Right atrium auricular region (tissue), 2 donors: ENCODE results near the gene GNA14. TPM values are rescaled to one million over a fixed set of nuclear protein-coding genes. Genes with fewer than 3 reads are reported as not detected.

Experiments
- DNase-seq: peaks from one replicate; pipeline ENCODE4 v3.0.0-alpha.2; 2019; ENCODE audit warnings: low spot score
- H3K27ac ChIP-seq, 2 donors: fragments of 200-600 bp; sonication (generic); 1 replicate in 1 of 2; 2 replicates in 1 of 2; pipeline ENCODE4 v1.5.1; 2016 to 2019
- H3K27me3 ChIP-seq, 2 donors: fragments of 200-600 bp; sonication (generic); one replicate each; pipeline versions ENCODE4 v1.5.1 to v1.6.0; 2017 to 2019
- H3K36me3 ChIP-seq: fragments of 200-600 bp; sonication (generic); one replicate; pipeline ENCODE4 v1.5.1; 2016
- H3K4me1 ChIP-seq, 2 donors: fragments of 200-600 bp; sonication (generic); one replicate each; pipeline versions ENCODE4 v1.5.1 to v1.6.0; 2017 to 2019
- H3K4me3 ChIP-seq, 2 donors: fragments of 200-600 bp; sonication (generic); 1 replicate in 1 of 2; 2 replicates in 1 of 2; pipeline ENCODE4 v1.5.1; 2017 to 2019; ENCODE audit warnings: mild to moderate bottlenecking in 1 of 2, moderate library complexity in 1 of 2
- H3K9me3 ChIP-seq, 2 donors: fragments of 200-600 bp; sonication (generic); one replicate each; pipeline ENCODE4 v1.5.1; 2019
- total RNA-seq, 2 donors: library from RNA; depleted of rRNA; stranded (reverse); fragments of >200 nt; gene quantifications; one replicate each; pipeline ENCODE4 v1.1.0, GENCODE V29; 2016
- TF ChIP-seq, protein P1 (sequence below), 2 donors: fragments of 200-600 bp; sonication (generic); IDR thresholded peaks; one replicate each; pipeline ENCODE4 v1.5.1; 2019; ENCODE audit warnings: antibody characterized with exemption in 2 of 2

GNA14 gene
- total RNA-seq, 2 donors from 2014 or later = 2.2 to 4.3 TPM

DNA sequence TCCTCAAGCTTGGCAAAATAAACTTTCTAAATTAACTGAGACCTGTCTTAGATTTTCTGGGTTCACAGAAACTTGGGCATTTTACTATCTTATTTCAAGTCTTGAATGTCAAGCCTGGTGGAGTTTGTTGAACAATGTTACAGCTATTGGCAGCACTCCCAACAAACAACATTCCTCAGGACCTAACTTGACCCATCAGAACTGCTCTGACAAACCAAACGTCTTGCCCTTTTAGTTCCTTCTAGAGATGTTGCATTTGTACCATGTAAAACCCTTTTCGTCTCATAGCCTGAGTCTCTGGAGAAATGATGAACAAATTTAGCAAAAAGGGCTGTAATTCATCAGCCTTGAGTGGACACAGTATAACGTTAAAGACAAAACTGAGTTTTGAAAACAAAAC lies 51.1 kb downstream of the GNA14 start:
- Histone ChIP-seq H3K27ac (peak overlapping the region in 1 of 2 donors; percentile 19), H3K36me3 (no peaks in the 10 kb centered on the region), H3K4me3 (no peak overlapping the region), H3K9me3 (no peaks in the 10 kb centered on the region), H3K27me3 (no peaks in the 10 kb centered on the region), H3K4me1 (peaks cover 0 to 41% of the 10 kb centered on the region in 2 donors)
- DNase-seq = no peak
- TF ChIP-seq, protein P1, sequence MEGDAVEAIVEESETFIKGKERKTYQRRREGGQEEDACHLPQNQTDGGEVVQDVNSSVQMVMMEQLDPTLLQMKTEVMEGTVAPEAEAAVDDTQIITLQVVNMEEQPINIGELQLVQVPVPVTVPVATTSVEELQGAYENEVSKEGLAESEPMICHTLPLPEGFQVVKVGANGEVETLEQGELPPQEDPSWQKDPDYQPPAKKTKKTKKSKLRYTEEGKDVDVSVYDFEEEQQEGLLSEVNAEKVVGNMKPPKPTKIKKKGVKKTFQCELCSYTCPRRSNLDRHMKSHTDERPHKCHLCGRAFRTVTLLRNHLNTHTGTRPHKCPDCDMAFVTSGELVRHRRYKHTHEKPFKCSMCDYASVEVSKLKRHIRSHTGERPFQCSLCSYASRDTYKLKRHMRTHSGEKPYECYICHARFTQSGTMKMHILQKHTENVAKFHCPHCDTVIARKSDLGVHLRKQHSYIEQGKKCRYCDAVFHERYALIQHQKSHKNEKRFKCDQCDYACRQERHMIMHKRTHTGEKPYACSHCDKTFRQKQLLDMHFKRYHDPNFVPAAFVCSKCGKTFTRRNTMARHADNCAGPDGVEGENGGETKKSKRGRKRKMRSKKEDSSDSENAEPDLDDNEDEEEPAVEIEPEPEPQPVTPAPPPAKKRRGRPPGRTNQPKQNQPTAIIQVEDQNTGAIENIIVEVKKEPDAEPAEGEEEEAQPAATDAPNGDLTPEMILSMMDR (IDR thresholded peaks at IDR 0.05) = no peak

DNA sequence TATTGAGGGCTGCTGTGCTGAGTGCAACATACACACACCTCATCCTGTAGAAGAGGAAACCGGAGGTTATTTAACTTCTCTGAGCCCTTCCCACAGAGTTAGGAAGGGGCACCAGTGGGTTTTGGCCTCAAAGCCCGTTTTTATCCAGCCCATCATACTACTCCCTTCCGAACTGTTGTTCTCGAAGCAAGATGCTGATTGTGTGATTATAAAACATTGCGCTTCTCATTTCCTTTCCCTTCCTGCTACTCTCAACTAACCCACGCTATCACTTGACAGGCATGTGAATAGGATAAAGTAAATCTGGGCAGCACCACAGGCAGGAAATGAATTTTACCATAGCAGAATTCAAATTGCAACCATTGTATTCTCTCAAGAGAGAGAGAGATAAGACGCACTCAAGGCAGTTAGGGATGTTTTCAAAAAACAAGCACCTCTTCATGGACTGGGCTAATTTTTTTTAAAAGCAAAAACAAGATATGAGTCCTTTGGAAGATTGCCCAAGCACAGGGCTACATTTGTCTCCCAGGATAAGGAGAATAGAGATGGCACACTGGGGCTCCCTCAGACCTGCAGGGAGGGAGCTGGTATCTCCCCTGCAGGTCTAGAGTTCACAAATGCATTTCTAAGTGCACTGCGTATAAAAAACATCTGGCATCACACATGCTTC lies 52.6 kb downstream of the GNA14 start:
- no peaks in the 10 kb centered on the region for H3K27me3 ChIP-seq
- H3K4me1 ChIP-seq = peaks cover 0 to 41% of the 10 kb centered on the region in 2 donors
- H3K9me3 ChIP-seq = no peaks in the 10 kb centered on the region
- H3K36me3 ChIP-seq = no peaks in the 10 kb centered on the region
- peak overlapping the region in 1 of 2 donors; percentile 4 for H3K27ac ChIP-seq
- no peak overlapping the region for H3K4me3 ChIP-seq
- no peak for DNase-seq
- TF ChIP-seq, protein P1 (IDR thresholded peaks at IDR 0.05) = no peak

DNA sequence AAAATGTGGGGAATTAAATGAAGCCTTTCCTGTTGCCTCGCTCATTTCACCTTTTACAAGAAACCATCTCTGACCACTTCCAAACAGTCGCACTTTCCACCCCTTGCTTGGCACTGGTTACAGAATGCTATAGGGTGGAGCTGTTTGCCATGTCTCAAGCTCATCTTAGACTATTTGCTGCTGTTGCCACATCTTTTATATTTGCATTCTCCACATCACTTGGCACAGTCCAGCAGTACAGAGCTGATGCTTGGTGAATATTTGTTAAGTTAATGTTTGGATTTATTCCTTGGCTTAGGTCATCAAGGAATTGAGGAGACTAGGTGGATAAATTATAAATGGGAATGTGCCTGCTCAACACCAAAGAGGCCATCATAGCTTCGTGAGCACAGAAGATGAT lies 53.2 kb downstream of the GNA14 start:
- H3K4me3 ChIP-seq = no peak overlapping the region
- H3K9me3 ChIP-seq = no peaks in the 10 kb centered on the region
- H3K36me3 ChIP-seq = no peaks in the 10 kb centered on the region
- DNase-seq = no peak
- TF ChIP-seq, protein P1 (IDR thresholded peaks at IDR 0.05) = no peak
- H3K27ac ChIP-seq = peak overlapping the region in 1 of 2 donors; percentile 4
- peaks cover 0 to 41% of the 10 kb centered on the region in 2 donors for H3K4me1 ChIP-seq
- no peaks in the 10 kb centered on the region for H3K27me3 ChIP-seq

DNA sequence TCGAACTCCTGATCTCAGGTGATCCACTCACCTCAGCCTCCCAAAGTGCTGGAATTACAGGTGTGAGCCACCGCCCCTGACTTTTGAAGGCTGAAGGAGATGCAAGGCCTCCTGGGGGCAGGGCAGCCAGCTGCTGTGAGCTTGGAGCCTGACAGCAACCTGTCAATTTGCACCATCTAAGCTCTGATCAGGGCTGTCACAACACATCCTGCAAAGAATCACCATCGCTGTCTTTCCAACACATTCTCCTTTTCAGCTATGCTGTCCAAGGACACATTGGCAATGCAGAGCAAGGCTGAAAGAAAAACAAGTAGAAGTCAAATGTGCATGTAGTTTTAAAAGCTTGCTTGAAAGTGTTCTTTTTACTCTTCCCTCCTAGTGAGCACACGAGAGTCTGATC lies 54.6 kb downstream of the GNA14 start:
- H3K4me1 ChIP-seq = peaks cover 0 to 34% of the 10 kb centered on the region in 2 donors
- H3K27ac ChIP-seq = no peak overlapping the region
- H3K9me3 ChIP-seq = no peaks in the 10 kb centered on the region
- TF ChIP-seq, protein P1 (IDR thresholded peaks at IDR 0.05) = no peak
- no peaks in the 10 kb centered on the region for H3K27me3 ChIP-seq
- H3K36me3 ChIP-seq = no peaks in the 10 kb centered on the region
- DNase-seq = no peak
- no peak overlapping the region for H3K4me3 ChIP-seq

DNA sequence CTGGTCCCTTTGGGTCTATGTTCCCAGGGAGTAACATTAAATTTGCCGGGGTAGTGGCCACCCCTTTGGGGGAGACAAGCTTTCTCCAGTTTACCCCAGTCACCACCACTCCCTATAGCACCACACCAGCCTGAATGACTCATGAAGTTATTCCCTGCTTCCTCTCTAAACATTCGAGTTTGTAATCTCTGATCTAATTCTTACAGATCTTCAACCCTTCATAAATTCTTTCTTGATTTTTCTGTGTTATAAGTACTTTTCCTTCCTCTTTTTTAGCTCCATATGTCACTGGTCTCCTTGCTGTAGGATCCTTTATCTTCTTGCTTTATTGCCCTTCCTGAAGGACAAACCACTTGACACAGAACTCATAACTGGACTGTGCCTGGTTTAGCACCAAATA lies 55.6 kb downstream of the GNA14 start:
- Histone ChIP-seq H3K4me1 (peaks cover 0 to 29% of the 10 kb centered on the region in 2 donors), H3K36me3 (no peaks in the 10 kb centered on the region), H3K27ac (no peak overlapping the region), H3K27me3 (no peaks in the 10 kb centered on the region), H3K9me3 (no peaks in the 10 kb centered on the region), H3K4me3 (no peak overlapping the region)
- DNase-seq = no peak
- TF ChIP-seq, protein P1 (IDR thresholded peaks at IDR 0.05) = no peak
